Peyer's patch (tissue), 4 donors: ENCODE results near the gene C4orf36.

Source experiments
- CTCF ChIP-seq, 6 experiments: fragments of 450-650 bp in 4 of 6; fragments of 200-600 bp in 2 of 6; sonication (generic) in 1 of 6; IDR thresholded peaks; one replicate each; pipeline ENCODE4 v1.5.1; 2017 to 2019; ENCODE audit warnings: antibody characterized with exemption in 6 of 6, mild to moderate bottlenecking in 3 of 6, moderate library complexity in 1 of 6
- POLR2A ChIP-seq, 2 donors: fragments of 450-650 bp; IDR thresholded peaks; one replicate each; pipeline ENCODE4 v1.5.1; 2017; ENCODE audit warnings: antibody characterized with exemption in 2 of 2, mild to moderate bottlenecking in 2 of 2, moderate library complexity in 2 of 2

- no peak for TF ChIP-seq CTCF (IDR thresholded peaks at IDR 0.05)
- no peak for TF ChIP-seq POLR2A (IDR thresholded peaks at IDR 0.05)
Measured at GRCh38 chr4:86928400-86929255, 36.4 kb upstream of the C4orf36 start.
